HEK293 (cell line): ENCODE measurements around the gene TMEM207.

Source experiments
- CTCF ChIA-PET: fragments of 350-600 bp; formaldehyde crosslinking; extraction: SDS; loops from one replicate; lab custom pipeline; 2021; ENCODE audit warnings: antibody characterized with exemption; lab: Yijun Ruan, JAX
- POLR2A ChIA-PET: fragments of 300-600 bp; formaldehyde crosslinking; extraction: SDS; loops from one replicate; lab custom pipeline; 2020; ENCODE audit warnings: antibody characterized with exemption, inconsistent platforms; lab: Yijun Ruan, JAX
- H3K27ac ChIP-seq: fragments of 200-500 bp; sonication (Bioruptor generic); 2 replicates; pipeline ENCODE4 v1.5.1; 2014; ENCODE audit warnings: low read depth, low read length, control low read depth, inconsistent platforms; ENCODE audit errors: extremely low read depth
- H3K36me3 ChIP-seq, 2 experiments: fragments of 200-500 bp in 1 of 2; sonication (Bioruptor generic) in 1 of 2; 1 replicate in 1 of 2; 2 replicates in 1 of 2; pipeline ENCODE4 v1.5.1; 2014 to 2017; ENCODE audit warnings: inconsistent platforms in 2 of 2, low read length in 2 of 2; ENCODE audit not compliant: control insufficient read depth in 2 of 2, insufficient read depth in 1 of 2
- H3K4me1 ChIP-seq: fragments of 200-500 bp; sonication (Bioruptor generic); 2 replicates; pipeline ENCODE4 v1.5.1; 2014; ENCODE audit warnings: mild to moderate bottlenecking, low read length, inconsistent platforms; ENCODE audit not compliant: control insufficient read depth, insufficient read depth
- H3K4me3 ChIP-seq: 2 replicates; pipeline ENCODE4 v1.5.1; 2011; ENCODE audit warnings: low read depth, mild to moderate bottlenecking, control low read depth, low read length, moderate library complexity
- H3K9me3 ChIP-seq: fragments of 200-500 bp; sonication (Bioruptor generic); 2 replicates; pipeline ENCODE4 v1.5.1; 2014; ENCODE audit warnings: low read depth, low read length, inconsistent platforms; ENCODE audit not compliant: control insufficient read depth, insufficient read depth
- AEBP2 ChIP-seq: fragments of 450-650 bp; formaldehyde crosslinking; IDR thresholded peaks from 2 replicates; pipeline ENCODE4 v1.5.1; 2016; ENCODE audit warnings: missing biosample characterization, missing genetic modification characterization, borderline replicate concordance
- PRDM4 ChIP-seq: fragments of 450-650 bp; formaldehyde crosslinking; IDR thresholded peaks from 2 replicates; pipeline ENCODE4 v1.5.1; 2017; ENCODE audit warnings: missing biosample characterization, missing genetic modification characterization
- REPIN1 ChIP-seq: fragments of 450-650 bp; formaldehyde crosslinking; IDR thresholded peaks from 2 replicates; pipeline ENCODE4 v1.5.1; 2017; ENCODE audit warnings: missing biosample characterization, missing genetic modification characterization, low read depth
- TSHZ1 ChIP-seq: fragments of 450-650 bp; formaldehyde crosslinking; IDR thresholded peaks from 2 replicates; pipeline ENCODE4 v1.5.1; 2016; ENCODE audit warnings: missing biosample characterization, missing genetic modification characterization, borderline replicate concordance
- YY2 ChIP-seq: fragments of 450-650 bp; formaldehyde crosslinking; IDR thresholded peaks from 2 replicates; pipeline ENCODE4 v1.5.1; 2016; ENCODE audit warnings: missing biosample characterization, missing genetic modification characterization
- ZBTB44 ChIP-seq: fragments of 450-650 bp; IDR thresholded peaks from 2 replicates; pipeline ENCODE4 v1.5.1; 2018; ENCODE audit warnings: missing biosample characterization, mild to moderate bottlenecking, missing genetic modification characterization
- ZFP69B ChIP-seq: fragments of 450-650 bp; formaldehyde crosslinking; IDR thresholded peaks from 2 replicates; pipeline ENCODE4 v1.5.1; 2016; ENCODE audit warnings: missing biosample characterization, missing genetic modification characterization
- ZIC2 ChIP-seq: fragments of 450-650 bp; formaldehyde crosslinking; IDR thresholded peaks from 2 replicates; pipeline ENCODE4 v1.5.1; 2016; ENCODE audit warnings: missing biosample characterization, missing genetic modification characterization
- ZNF140 ChIP-seq: fragments of 450-650 bp; formaldehyde crosslinking; IDR thresholded peaks from 2 replicates; pipeline ENCODE4 v1.5.1; 2016; ENCODE audit warnings: missing biosample characterization, missing genetic modification characterization
- ZNF214 ChIP-seq: fragments of 450-650 bp; formaldehyde crosslinking; IDR thresholded peaks from 2 replicates; pipeline ENCODE4 v1.5.1; 2017; ENCODE audit warnings: missing biosample characterization, mild to moderate bottlenecking, missing genetic modification characterization, borderline replicate concordance
- ZNF24 ChIP-seq: fragments of 450-650 bp; formaldehyde crosslinking; IDR thresholded peaks from 2 replicates; pipeline ENCODE4 v1.5.1; 2016; ENCODE audit warnings: missing biosample characterization, missing genetic modification characterization
- ZNF311 ChIP-seq: fragments of 450-650 bp; formaldehyde crosslinking; IDR thresholded peaks from 2 replicates; pipeline ENCODE4 v1.5.1; 2017; ENCODE audit warnings: missing biosample characterization, missing genetic modification characterization, borderline replicate concordance
- ZNF366 ChIP-seq: fragments of 450-650 bp; formaldehyde crosslinking; conservative IDR thresholded peaks from 2 replicates; pipeline ENCODE4 v1.5.1; 2016; ENCODE audit warnings: missing biosample characterization, missing genetic modification characterization
- ZNF37A ChIP-seq: fragments of 450-650 bp; IDR thresholded peaks from 2 replicates; pipeline ENCODE4 v1.5.1; 2018; ENCODE audit warnings: missing biosample characterization, missing genetic modification characterization
- ZNF416 ChIP-seq: fragments of 450-650 bp; formaldehyde crosslinking; IDR thresholded peaks from 2 replicates; pipeline ENCODE4 v1.5.1; 2016; ENCODE audit warnings: missing biosample characterization, missing genetic modification characterization
- ZNF623 ChIP-seq: fragments of 450-650 bp; formaldehyde crosslinking; IDR thresholded peaks from 2 replicates; pipeline ENCODE4 v1.5.1; 2016; ENCODE audit warnings: missing biosample characterization, missing genetic modification characterization
- ZSCAN23 ChIP-seq: fragments of 450-650 bp; formaldehyde crosslinking; IDR thresholded peaks from 2 replicates; pipeline ENCODE4 v1.5.1; 2016; ENCODE audit warnings: missing biosample characterization, missing genetic modification characterization

Gene TMEM207

DNA sequence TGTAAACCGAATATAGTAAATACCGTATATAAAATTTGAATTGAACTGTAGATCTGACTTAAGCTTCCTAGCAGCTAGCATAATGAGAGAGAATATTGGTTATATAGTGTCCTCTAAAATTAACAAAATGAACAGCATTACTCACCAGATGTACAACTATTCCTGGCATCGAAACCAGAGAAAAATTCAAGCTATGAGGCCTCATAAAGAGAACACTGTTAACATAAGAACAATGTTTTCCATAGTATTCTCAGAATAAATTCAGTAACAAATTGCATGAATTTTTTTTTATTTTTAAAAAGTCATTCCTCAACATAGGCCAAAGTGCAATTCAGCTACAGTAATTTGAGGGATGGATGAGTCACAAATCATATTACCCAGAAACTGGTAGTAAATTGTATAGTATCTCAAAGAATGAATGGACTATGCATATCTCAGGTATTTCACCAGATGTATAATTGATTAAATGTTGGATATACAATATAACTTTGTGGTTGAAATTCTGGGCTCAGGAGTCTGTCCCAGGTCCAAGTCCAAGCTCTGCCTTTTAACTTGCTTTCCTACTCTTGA is 5.0 kb downstream of the TMEM207 start:
- Histone ChIP-seq H3K9me3 (no peaks in the 10 kb centered on the region), H3K4me3 (no peak overlapping the region), H3K36me3 (no peaks in the 10 kb centered on the region), H3K4me1 (no peaks in the 10 kb centered on the region), H3K27ac (no peak overlapping the region)
- POLR2A ChIA-PET = no interaction called here
- TF ChIP-seq ZNF24 (tag by site-specific recombination) (no peak), ZIC2 (tag by site-specific recombination) (no peak), ZNF214 (tag by site-specific recombination) (no peak), REPIN1 (tag by site-specific recombination) (no peak), ZSCAN23 (tag by site-specific recombination) (no peak), PRDM4 (tag by site-specific recombination) (no peak), ZBTB44 (tag by site-specific recombination) (no peak), AEBP2 (tag by site-specific recombination) (no peak), ZFP69B (tag by site-specific recombination) (no peak), ZNF416 (tag by site-specific recombination) (no peak), YY2 (tag by site-specific recombination) (no peak), ZNF37A (tag by site-specific recombination) (no peak), ZNF140 (tag by site-specific recombination) (no peak), ZNF311 (tag by site-specific recombination) (no peak), ZNF366 (tag by site-specific recombination) (no peak), TSHZ1 (tag by site-specific recombination) (no peak), ZNF623 (tag by site-specific recombination) (no peak)
- CTCF ChIA-PET = interaction anchor here (0.6 to 0.7 kb wide), 4 partner anchors 8 to 510 kb away, joined by 3 to 5 read pairs (median 4); no protein-coding TSS in a partner anchor
